ENCODE results near the gene POLD3. TPM values are rescaled to one million over a fixed set of nuclear protein-coding genes. Genes with fewer than 3 reads are reported as not detected.

Gene POLD3
- total RNA-seq, 4 donors from 2014 or later, result 7.4 to 29.4 (median 20.6) TPM

- Histone ChIP-seq H3K36me3 (no peaks in the 10 kb centered on the region), H3K27ac (peak overlapping the region; percentile 55 to 73 (median 64)), H3K27me3 (no peaks in the 10 kb centered on the region), H3K9me3 (no peaks in the 10 kb centered on the region), H3K4me1 (peaks cover 0 to 34% (median 20%) of the 10 kb centered on the region in 4 donors), H3K4me3 (no peak overlapping the region)
- DNase-seq, result no peak
- no peak for TF ChIP-seq POLR2A (IDR thresholded peaks at IDR 0.05)
- TF ChIP-seq POLR2AphosphoS5 (IDR thresholded peaks at IDR 0.05), result peak in 1 of 3 donors; percentile 42
- in situ Hi-C loops (cut with MboI; ENCODE audit: low pct_ligation_motif_present in 1 of 4, low pct_unique_long_range_greater_than_20kb in 1 of 4, low sequenced_read_pairs in 3 of 4) (loop anchor here in 3 of 4 donors (5.0 to 25.0 kb wide), 4 partner anchors 118 to 610 kb away; partner anchors contain the start of gene DNAJB13 (in 1 of the 3)), intact Hi-C loops (cut with DNase I; ENCODE audit: low total_unique reads) (loop anchor here (10.0 kb wide), 1 partner anchor 78 kb away; the partner anchor contains the start of gene LIPT2)
- 20 to 54% methylated on average over 1 to 4 of the region's 4 CpGs for WGBS, 2 donors (ENCODE audit: low coverage in 1 of 2)
Measured at GRCh38 chr11:74572349-74572748, 20.0 kb upstream of the POLD3 start.

DNA sequence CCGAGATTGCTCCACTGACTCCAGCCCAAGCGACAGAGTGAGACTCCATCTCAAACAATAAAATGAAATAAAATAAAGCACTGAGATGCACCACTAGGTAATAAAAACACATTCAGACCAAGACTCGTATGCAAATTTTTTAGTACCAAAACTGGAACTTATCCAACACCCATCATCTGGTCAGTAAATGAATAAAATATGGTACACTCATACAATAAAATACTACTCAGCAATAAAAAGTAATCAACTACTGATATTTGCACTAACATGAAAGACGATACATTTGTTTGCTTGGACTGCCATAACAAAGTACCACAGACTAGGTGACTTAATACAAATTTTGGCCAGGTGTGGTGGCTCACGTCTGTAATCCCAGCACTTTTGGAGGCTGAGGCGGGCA, 17.8 kb upstream of the POLD3 start:
- intact Hi-C loops (cut with DNase I; ENCODE audit: low total_unique reads), result loop anchor here (10.0 kb wide), 1 partner anchor 80 kb away; the partner anchor contains the start of gene LIPT2
- 45 to 54% methylated on average over 4 to 6 of the region's 6 CpGs for WGBS, 2 donors (ENCODE audit: low coverage in 1 of 2)
- no peaks in the 10 kb centered on the region for H3K9me3 ChIP-seq
- H3K27me3 ChIP-seq, result no peaks in the 10 kb centered on the region
- DNase-seq, result no peak
- H3K4me3 ChIP-seq, result no peak overlapping the region
- H3K4me1 ChIP-seq, result peaks cover 0 to 45% (median 26%) of the 10 kb centered on the region in 4 donors
- in situ Hi-C loops (cut with MboI; ENCODE audit: low pct_ligation_motif_present in 1 of 4, low pct_unique_long_range_greater_than_20kb in 1 of 4, low sequenced_read_pairs in 3 of 4), result loop anchor here in 3 of 4 donors (5.0 to 25.0 kb wide), 4 partner anchors 120 to 612 kb away; partner anchors contain the start of gene DNAJB13 (in 1 of the 3)
- H3K27ac ChIP-seq, result peak overlapping the region in 2 of 4 donors; percentile 62 to 73
- TF ChIP-seq POLR2AphosphoS5 (IDR thresholded peaks at IDR 0.05), result peak in 1 of 3 donors; percentile 6
- no peak for TF ChIP-seq POLR2A (IDR thresholded peaks at IDR 0.05)
- no peaks in the 10 kb centered on the region for H3K36me3 ChIP-seq

DNA sequence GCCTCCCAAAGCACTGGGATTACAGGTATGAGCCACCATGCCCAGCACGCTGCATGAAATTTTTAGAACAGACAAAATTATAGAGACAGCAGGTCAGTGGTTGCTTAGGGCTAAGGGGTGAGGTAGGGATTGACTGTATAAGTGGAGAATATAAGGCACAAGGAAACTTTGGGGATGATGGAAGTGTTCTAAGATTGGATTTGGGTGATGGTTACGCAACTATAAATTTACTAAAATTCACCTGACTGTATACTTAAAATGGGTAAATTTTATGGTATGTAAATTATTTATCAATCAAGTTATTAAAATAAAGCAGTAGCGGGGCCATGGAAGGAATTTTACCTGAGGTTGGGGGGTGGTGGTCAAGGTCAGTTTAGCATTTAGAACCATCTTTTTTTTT, 16.4 kb upstream of the POLD3 start:
- H3K4me1 ChIP-seq, result peaks cover 0 to 53% (median 28%) of the 10 kb centered on the region in 4 donors
- no peak overlapping the region for H3K27ac ChIP-seq
- H3K9me3 ChIP-seq, result no peaks in the 10 kb centered on the region
- TF ChIP-seq EP300 (IDR thresholded peaks at IDR 0.05; ENCODE audit: low read depth) (no peak), POLR2AphosphoS5 (IDR thresholded peaks at IDR 0.05) (no peak), POLR2A (IDR thresholded peaks at IDR 0.05) (no peak)
- TF ChIP-seq, protein P1, sequence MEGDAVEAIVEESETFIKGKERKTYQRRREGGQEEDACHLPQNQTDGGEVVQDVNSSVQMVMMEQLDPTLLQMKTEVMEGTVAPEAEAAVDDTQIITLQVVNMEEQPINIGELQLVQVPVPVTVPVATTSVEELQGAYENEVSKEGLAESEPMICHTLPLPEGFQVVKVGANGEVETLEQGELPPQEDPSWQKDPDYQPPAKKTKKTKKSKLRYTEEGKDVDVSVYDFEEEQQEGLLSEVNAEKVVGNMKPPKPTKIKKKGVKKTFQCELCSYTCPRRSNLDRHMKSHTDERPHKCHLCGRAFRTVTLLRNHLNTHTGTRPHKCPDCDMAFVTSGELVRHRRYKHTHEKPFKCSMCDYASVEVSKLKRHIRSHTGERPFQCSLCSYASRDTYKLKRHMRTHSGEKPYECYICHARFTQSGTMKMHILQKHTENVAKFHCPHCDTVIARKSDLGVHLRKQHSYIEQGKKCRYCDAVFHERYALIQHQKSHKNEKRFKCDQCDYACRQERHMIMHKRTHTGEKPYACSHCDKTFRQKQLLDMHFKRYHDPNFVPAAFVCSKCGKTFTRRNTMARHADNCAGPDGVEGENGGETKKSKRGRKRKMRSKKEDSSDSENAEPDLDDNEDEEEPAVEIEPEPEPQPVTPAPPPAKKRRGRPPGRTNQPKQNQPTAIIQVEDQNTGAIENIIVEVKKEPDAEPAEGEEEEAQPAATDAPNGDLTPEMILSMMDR (IDR thresholded peaks at IDR 0.05), result no peak
- H3K36me3 ChIP-seq, result no peaks in the 10 kb centered on the region
- in situ Hi-C loops (cut with MboI; ENCODE audit: low pct_ligation_motif_present in 1 of 4, low pct_unique_long_range_greater_than_20kb in 1 of 4, low sequenced_read_pairs in 3 of 4), result loop anchor here in 1 of 4 donors (10.0 kb wide), 1 partner anchor 121 kb away; no protein-coding TSS in a partner anchor
- H3K27me3 ChIP-seq, result no peaks in the 10 kb centered on the region
- 90 to 94% methylated on average over 2 to 3 of the region's 3 CpGs for WGBS, 2 donors (ENCODE audit: low coverage in 1 of 2)
- no peak for DNase-seq
- intact Hi-C loops (cut with DNase I; ENCODE audit: low total_unique reads), result loop anchor here (10.0 kb wide), 1 partner anchor 81 kb away; the partner anchor contains the start of gene LIPT2
- H3K4me3 ChIP-seq, result no peak overlapping the region

DNA sequence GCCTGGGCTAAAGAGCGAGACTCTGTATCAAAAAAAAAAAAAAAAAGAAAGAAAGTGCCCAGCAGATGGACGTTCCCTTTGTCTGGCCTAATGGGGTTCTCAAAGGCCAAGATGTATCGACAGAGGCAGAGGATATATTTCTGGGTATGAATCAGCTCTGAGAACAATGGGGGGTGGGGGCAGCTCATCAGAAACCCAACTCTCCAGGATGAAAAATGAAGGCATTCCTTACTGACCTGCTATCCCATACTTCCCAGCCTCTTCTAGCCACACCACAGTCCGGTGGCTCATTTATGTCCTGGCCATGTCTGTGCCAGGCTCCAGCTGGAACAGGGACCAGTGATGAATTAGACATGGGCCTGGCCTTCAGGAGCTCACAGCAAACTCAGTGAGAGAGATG, 15.2 kb upstream of the POLD3 start:
- TF ChIP-seq POLR2A (IDR thresholded peaks at IDR 0.05) (no peak), EP300 (IDR thresholded peaks at IDR 0.05; ENCODE audit: low read depth) (no peak), POLR2AphosphoS5 (IDR thresholded peaks at IDR 0.05) (no peak)
- TF ChIP-seq, protein P1 (IDR thresholded peaks at IDR 0.05), result no peak
- no peak overlapping the region for H3K4me3 ChIP-seq
- intact Hi-C loops (cut with DNase I; ENCODE audit: low total_unique reads) (loop anchor here (10.0 kb wide), 1 partner anchor 82 kb away; the partner anchor contains the start of gene LIPT2), in situ Hi-C loops (cut with MboI; ENCODE audit: low pct_ligation_motif_present in 1 of 4, low pct_unique_long_range_greater_than_20kb in 1 of 4, low sequenced_read_pairs in 3 of 4) (loop anchor here in 1 of 4 donors (10.0 kb wide), 1 partner anchor 122 kb away; no protein-coding TSS in a partner anchor)
- H3K9me3 ChIP-seq, result no peaks in the 10 kb centered on the region
- peaks cover 0 to 55% (median 30%) of the 10 kb centered on the region in 4 donors for H3K4me1 ChIP-seq
- H3K27ac ChIP-seq, result no peak overlapping the region
- 82 to 94% methylated on average over 3 to 4 of the region's 4 CpGs for WGBS, 2 donors (ENCODE audit: low coverage in 1 of 2)
- no peak for DNase-seq
- no peaks in the 10 kb centered on the region for H3K27me3 ChIP-seq
- H3K36me3 ChIP-seq, result no peaks in the 10 kb centered on the region

GRCh38 chr11:74577624-74578396, 14.6 kb upstream of the POLD3 start:
- peak overlapping the region in 1 of 4 donors; percentile 26 for H3K27ac ChIP-seq
- DNase-seq, result no peak
- 66% methylated on average over 6 of the region's 6 CpGs; no CpG with 5 or more reads in 1 of the 2 donors for WGBS, 2 donors (ENCODE audit: low coverage in 1 of 2)
- H3K4me1 ChIP-seq, result peaks cover 0 to 58% (median 27%) of the 10 kb centered on the region in 4 donors
- H3K36me3 ChIP-seq, result no peaks in the 10 kb centered on the region
- H3K4me3 ChIP-seq, result no peak overlapping the region
- intact Hi-C loops (cut with DNase I; ENCODE audit: low total_unique reads), result loop anchor here (10.0 kb wide), 1 partner anchor 83 kb away; the partner anchor contains the start of gene LIPT2
- no peaks in the 10 kb centered on the region for H3K9me3 ChIP-seq
- in situ Hi-C loops (cut with MboI; ENCODE audit: low pct_ligation_motif_present in 1 of 4, low pct_unique_long_range_greater_than_20kb in 1 of 4, low sequenced_read_pairs in 3 of 4), result loop anchor here in 1 of 4 donors (10.0 kb wide), 1 partner anchor 123 kb away; no protein-coding TSS in a partner anchor
- TF ChIP-seq, protein P1 (IDR thresholded peaks at IDR 0.05), result no peak
- TF ChIP-seq EP300 (IDR thresholded peaks at IDR 0.05; ENCODE audit: low read depth), result no peak
- TF ChIP-seq POLR2A (IDR thresholded peaks at IDR 0.05), result no peak
- TF ChIP-seq POLR2AphosphoS5 (IDR thresholded peaks at IDR 0.05), result peak in 2 of 3 donors; percentile 58 to 62
- no peaks in the 10 kb centered on the region for H3K27me3 ChIP-seq

Data from transverse colon (tissue), 4 donors.